Activated CD8-positive, alpha-beta memory T cell treated with anti-CD3 and anti-CD28 coated beads for 24 hours (primary cell): ENCODE data around the gene GAS7.

Experiments
- DNase-seq: peaks from one replicate; pipeline ENCODE4 v3.0.0-alpha.2; 2020

Gene GAS7

DNA sequence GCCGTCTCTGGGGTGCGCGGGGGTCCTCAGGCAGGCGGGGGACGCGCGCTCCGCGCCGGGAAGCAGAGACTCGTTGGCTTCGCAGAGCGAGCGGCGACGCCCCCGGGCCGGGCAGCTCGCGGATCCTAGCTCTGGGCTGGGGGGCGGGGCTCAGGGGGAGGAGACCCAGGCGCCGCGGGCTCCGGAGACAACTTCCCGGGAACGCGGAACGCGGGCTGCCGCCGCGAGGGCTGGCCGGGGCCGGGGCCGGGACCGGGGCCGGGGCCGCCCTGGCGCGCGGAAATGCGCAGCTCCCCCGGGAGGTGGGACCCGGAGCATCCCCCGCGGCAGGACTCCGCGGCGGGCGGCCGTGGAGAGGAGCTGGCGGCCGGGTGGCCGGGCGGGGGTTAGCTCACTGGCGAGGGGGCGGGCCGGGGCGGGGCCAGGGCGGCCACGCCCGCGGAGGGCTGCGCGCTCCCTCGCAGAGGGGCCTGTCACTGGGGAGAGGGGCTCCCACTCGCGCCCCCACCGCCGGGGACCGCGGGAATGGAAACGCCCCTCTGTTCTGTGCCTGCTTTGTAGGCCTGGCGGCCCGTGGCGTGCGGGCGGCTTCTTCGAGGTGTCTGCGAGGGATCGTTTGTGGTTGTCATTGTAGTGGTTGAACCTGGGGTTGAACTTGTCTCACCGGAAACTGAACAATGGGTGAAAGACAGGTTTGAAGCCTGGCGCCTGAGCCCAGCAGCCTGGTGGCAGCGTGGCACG, at the start of gene GAS7:
Gene GAS7 (minus strand): TSS at position 98 of the 741 bp plus-strand sequence.
- DNase-seq, result peak; percentile 81

GRCh38 chr17:10247810-10248209, 49.4 kb upstream of the GAS7 start:
- DNase-seq, result no peak

- DNase-seq, result no peak
These were observed 45.8 kb upstream of the GAS7 start for GRCh38 chr17:10243883-10244844.

- no peak for DNase-seq
These were observed 43.4 kb upstream of the GAS7 start for GRCh38 chr17:10241781-10242180.

GRCh38 chr17:10238661-10239060, 40.3 kb upstream of the GAS7 start:
- DNase-seq, result no peak

DNA sequence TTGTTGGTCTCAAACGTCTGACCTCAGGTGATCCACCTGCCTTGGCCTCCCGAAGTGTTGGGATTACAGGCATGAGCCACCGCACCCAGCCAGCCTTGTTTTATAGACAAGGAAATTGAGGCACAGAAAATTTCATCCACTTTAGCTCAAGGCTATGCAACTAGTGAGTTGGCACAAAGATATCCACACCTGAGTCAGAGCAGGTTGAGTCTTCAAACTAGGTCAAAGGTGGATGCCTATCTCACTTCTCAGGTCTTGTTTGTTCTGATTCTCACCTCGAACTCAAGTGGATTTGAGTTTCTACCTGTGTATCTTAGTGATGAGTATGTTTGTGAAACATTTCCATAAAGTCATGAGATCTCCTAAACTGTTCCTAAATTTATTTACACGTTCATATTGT, 35.6 kb upstream of the GAS7 start:
- DNase-seq, result no peak

- DNase-seq, result no peak
These were observed 34.8 kb upstream of the GAS7 start for GRCh38 chr17:10233161-10233560.

- DNase-seq, result no peak
These were observed 30.8 kb upstream of the GAS7 start for GRCh38 chr17:10229181-10229580.

- peak; percentile 82 for DNase-seq
These were observed 28.7 kb upstream of the GAS7 start for GRCh38 chr17:10226930-10227695.

- no peak for DNase-seq
These were observed 26.3 kb upstream of the GAS7 start for GRCh38 chr17:10224582-10225195.

GRCh38 chr17:10219193-10219592, 20.8 kb upstream of the GAS7 start:
- DNase-seq, result no peak

- DNase-seq, result no peak
These were observed 19.5 kb upstream of the GAS7 start for GRCh38 chr17:10217916-10218315.

DNA sequence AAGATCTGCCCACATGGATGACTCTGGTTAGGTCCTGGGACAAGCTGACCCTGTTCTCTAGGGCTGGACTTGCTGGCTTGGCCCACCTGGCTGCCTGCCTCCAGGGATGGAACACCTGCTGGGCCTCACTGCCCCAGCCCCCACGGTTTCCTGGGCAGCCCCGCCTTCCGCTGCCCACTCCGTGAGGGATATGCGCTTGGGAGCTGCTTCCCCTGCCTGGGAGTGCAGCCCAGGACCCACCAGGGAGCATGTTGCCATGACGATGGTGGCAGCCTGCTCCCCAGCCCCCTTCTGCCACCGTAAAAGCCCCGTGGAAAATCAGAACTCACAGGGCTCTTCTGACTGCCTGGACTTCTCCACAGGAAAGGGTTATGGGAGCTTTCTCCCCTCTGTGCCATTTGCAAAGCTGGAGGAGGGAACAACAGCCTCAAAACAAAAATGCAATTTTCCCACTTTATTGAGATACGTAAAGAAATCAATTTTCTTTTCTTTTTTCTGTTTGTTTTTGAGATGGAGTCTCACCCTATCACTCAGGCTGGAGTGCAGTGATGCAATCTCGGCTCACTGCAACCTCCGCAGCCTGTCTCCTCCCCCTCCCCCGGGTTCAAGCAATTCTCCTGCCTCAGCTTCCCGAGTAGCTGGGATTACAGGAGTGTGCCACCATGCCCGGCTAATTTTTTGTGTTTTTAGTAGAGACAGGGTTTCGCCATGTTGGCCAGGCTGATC, 18.0 kb upstream of the GAS7 start:
- no peak for DNase-seq

DNA sequence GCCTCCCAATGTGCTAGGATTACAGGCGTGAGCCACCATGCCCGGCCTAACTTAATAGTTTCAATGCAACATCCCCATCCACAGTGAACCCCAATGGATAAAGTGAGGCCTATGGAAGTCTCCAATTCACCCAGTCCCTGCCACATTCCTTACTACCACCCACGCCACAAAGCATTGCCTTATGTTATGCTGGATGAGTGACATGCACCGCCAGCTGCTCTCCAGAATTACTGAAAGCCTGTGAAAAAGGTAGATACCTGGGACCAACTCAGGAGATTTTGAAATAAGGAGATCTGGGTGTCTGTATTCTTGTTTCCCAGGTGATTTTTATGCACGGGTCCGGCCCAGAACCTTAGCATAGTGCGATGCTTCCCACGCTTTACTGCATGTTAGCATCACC, 16.9 kb upstream of the GAS7 start:
- DNase-seq, result no peak

GRCh38 chr17:10211666-10212065, 13.3 kb upstream of the GAS7 start:
- DNase-seq, result no peak

GRCh38 chr17:10210151-10210574, 11.8 kb upstream of the GAS7 start:
- DNase-seq, result no peak

- no peak for DNase-seq
These were observed 10.3 kb upstream of the GAS7 start for GRCh38 chr17:10208604-10209193.

DNA sequence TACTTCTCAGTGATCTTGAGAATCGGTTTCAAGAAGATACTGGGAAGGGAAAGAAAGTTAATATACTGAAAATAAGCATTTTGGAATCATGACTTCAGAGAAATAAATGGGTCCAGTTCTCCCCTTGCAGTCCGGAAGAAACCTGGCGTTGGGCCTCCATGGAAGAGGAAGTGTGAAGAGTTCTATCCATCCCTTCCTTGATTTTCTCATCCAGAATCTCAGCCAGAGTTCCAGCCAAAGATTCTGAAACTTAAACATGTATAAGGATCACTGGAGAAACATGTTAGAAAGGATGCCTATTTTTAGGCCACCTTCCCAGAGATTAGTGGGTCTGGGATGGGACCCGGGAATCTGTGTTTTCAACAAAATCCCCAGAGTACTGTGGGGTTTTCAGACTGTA, 8.7 kb upstream of the GAS7 start:
- DNase-seq, result no peak

DNA sequence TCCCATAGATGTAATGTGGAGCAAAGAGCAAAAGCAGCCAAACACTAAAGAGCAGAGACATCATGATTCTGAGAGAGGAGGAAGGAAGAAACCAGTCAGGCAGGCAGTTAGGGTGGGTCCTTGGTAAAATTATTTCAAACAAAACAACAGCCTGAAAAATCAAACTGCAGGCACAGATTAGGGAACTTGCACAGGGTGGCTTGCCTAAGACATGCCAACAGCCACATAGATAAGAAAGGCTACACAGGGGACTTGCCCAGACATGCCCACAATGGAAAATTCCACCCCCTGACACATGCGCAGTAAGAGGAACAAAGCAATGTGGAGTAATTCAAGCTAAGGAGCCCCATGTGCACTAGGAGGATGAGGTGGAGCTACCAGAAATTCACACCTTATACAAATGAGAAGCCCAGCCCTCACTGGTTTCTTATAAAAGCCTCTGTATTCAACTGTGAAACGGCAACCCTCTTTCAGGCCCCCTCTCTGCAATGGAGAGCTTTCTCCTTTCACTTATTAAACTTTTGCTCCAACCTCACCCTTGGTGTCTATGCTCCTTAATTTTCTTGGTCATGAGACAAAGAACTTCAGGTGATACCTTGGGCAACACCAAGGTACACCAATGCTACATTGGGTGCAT, 7.3 kb upstream of the GAS7 start:
- no peak for DNase-seq

DNA sequence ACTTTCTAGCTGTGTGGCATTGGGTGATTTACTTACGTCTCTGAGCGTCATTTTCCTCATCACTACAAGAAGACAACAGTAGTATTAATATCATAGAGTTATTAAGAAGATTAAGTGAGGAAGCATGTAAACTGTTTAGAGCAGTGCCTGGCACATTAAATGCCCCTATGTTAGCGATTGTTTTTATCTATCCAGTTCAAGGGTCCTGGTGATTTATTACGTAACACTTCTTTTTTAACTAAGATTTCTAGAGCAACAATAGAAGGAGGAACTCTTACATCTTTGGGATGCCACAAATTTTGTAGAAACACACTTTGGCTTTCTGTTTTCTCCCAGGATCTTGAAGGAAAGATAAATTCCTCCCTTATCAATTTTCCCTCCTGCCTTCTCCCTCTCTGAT, 3.3 kb upstream of the GAS7 start:
- DNase-seq, result no peak

- no peak for DNase-seq
These were observed 2.2 kb upstream of the GAS7 start for GRCh38 chr17:10200645-10201044.
